Activated gamma-delta T cell treated with Interleukin-2 at 50 U/mL for 16 hours (primary cell): ENCODE results near the gene ETV3.

Source experiments
- DNase-seq: peaks from one replicate; pipeline ENCODE4 v3.0.0-alpha.2; 2020

ETV3 gene

GRCh38 chr1:157090196-157090647 lies 48.0 kb downstream of the ETV3 start:
- DNase-seq, result peak; percentile 90

- no peak for DNase-seq
These were observed 48.4 kb downstream of the ETV3 start for GRCh38 chr1:157089789-157090188.

GRCh38 chr1:157088607-157089006 lies 49.6 kb downstream of the ETV3 start:
- no peak for DNase-seq

- no peak for DNase-seq
These were observed 51.2 kb downstream of the ETV3 start for GRCh38 chr1:157087030-157087429.

GRCh38 chr1:157086299-157086698 lies 51.9 kb downstream of the ETV3 start:
- no peak for DNase-seq

GRCh38 chr1:157085421-157085820 lies 52.8 kb downstream of the ETV3 start:
- no peak for DNase-seq

- no peak for DNase-seq
These were observed 53.5 kb downstream of the ETV3 start for GRCh38 chr1:157084720-157085119.

GRCh38 chr1:157081707-157082106 lies 56.5 kb downstream of the ETV3 start:
- no peak for DNase-seq

- DNase-seq, result no peak
These were observed 57.5 kb downstream of the ETV3 start for GRCh38 chr1:157080714-157081113.

GRCh38 chr1:157077394-157077793 lies 60.8 kb downstream of the ETV3 start:
- DNase-seq, result no peak

GRCh38 chr1:157073944-157074685 lies 64.1 kb downstream of the ETV3 start:
- DNase-seq, result no peak
